Bone marrow (tissue), 2 donors: Measurements from ENCODE around the gene TRPM1.

Experiments
- DNase-seq, 2 donors: peaks; one replicate each; lab custom pipeline; 2025; lab: John Stamatoyannopoulos, UW

TRPM1 gene

DNA sequence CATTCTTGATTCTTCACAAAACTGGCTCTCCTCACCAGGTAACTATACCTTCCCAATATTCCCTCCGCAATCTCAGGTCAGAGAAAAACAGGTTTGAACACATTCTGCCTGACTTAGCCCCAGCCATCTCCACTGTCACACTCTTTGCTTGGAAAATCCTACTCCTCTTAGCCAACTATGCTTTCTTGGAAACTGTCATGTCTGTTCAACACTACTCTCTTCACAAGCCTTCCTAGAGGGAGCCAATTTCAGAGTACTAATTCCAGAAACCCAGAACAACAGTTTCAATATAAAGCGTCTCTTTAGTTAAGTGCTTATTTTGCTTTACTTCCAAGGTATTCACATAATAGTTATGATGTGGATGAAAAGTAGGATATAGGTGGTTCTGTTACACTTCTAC lies 131.8 kb downstream of the TRPM1 start:
- DNase-seq, result no peak

DNA sequence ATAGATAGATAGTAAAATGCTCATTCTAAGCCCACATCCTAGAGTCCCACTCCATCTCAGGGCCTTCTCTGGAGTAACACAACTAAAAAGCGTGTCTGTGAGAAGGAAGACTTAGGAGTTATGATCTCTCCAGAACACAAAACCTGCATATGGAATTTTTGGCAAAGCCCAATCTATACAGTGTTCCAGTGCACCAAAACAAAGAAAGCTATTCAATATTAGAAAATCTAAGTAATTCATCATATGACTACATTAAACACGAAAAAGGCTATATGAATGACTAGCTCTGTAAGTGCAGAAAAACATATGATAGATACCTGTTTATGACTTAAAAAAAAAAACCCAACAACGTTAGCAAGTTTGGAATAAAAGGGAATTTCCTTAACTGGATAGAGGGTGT lies 137.8 kb downstream of the TRPM1 start:
- no peak for DNase-seq

DNA sequence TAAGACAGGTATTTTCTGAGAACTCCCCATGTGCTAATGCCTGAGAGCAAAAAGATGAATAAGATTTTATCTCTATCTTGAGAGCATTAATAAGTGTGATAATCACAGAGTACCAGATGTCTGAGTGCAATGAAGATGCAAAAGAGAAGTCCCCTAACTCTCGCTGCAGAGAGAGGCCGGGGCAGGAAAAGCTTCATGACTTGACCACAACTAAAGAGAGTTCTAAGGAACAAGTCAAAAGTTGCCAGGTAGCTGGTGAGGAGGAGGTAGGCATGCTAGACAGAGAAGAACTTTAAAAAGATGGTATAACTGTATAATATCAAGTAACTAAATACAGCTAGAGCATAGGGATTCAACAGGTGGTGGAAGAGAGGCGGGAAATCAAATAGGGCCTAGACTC lies 138.9 kb downstream of the TRPM1 start:
- no peak for DNase-seq

DNA sequence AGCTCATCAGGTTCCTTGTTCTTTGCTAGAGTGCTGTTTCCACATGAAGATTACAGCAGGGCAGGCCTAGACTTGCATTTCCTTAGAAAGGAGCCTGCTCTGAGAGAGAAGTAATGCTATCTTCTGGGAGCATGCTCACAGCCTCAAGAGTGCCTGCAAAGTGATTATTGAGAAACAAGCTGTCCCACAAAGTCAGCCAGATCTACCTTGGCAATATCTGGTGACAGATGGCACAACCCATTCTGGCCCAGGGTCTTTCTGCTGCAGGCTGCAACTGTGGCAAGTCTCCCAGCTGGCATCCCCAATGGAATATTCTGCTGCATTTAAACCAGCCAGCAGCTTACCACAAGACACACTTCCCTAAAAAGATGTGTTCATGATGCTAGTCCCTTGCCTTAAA lies 139.4 kb downstream of the TRPM1 start:
- no peak for DNase-seq

DNA sequence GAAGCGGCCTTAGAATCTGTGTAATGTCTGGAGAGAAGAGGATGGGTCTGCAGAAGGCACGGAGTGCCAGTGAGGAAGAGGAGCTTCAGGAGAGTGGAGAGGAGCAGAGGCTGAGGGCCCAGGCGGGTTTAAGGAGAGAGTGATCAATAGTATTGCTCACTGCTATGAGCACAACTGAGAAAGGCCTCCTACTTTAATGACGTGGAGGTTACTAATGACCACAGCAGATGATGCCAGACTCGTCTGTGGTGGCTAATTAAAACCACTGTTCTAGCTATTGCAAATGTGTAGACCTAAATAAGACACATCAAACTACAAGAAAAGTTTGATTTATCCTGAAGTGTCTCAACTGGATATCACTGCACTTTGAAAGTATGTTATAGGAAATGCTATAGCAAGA lies 143.3 kb downstream of the TRPM1 start:
- DNase-seq, result no peak

DNA sequence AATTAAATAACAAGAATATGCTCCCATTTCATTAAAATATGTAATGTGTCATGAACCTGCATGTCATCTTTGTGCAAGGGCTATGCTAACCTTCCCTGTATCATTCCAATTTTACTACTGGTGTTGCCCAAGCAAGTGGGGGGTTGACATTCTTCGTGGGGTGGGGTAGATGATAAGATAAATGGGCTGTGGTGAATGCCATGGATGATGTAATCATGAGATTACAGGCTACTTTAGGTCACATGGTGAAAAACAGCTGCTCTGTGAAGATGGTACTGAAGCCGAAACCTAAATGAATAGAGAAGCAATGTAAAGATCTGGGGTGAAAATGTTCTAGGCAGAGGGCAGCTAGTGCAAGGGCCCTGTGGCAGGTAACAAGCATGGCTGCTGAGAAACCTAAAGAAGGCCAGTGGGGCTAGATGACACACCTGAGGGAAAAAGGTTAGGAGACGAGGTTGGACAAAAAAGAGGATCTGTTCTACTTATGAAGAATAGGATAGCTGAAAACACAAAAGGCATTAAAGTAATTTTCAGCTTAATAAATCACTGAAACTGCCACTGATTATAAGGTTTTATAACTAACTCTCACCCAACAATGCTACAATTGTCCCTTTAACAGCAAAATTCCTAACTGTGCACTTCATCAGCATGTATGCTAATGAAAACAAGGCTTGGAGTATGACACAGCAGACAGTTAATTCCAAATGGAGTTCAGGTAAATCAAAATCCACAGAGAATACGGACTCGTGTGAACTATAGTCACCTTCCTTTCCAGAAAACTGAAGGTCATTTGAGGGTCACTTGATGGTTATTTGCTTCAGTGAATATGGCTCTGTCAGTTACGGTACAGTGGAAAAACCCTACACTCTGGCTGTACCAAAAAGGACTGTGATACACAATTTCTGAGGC lies 145.1 kb downstream of the TRPM1 start:
- DNase-seq, result no peak

DNA sequence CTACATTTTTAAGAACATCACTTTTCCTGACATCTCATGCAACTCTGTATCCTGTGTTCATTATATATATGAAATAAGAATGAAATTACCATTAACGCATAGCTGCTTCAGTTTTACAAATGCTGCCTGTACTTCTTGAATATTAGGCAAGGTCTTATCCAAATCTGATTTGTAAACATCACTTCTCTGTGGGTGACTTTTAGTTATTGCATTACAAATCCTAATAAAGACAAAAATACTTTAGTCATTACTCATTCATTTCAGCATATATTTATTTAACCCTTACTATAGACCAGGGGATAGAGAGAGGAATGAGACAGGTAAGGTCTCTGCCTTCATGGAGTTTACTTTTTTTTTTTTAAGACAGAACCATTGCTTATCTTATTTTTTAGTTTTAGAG lies 146.9 kb downstream of the TRPM1 start:
- DNase-seq, result no peak

DNA sequence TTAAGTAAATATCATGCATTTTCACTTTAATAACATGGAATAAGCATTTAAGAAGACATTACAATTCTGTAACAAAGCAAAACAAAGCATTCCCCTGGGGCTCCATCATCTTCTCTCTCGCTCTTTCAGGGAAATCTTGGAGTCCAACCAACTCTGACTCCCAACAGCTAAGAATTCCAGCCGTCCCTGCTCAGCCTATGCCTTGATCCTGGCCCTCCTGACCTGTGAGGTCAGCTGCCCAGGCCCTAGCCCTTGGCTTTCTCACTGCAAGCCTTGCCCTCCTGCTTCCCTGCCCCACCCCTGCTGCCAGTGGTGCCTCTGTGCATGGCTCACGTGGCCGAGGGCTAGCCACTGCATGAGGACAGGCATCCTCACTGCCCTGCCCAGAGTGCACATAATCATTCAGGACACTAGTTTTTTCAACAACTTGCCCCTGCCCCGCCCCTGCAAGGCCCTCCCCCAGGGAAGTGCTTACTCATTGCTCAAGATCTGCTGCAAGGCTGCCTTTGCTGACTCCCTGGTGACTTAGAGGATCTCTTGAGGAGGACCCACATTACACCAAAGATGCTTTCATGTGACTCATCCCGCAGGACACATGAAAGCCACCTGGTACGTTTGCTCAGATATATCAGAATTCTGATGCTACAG lies 147.7 kb downstream of the TRPM1 start:
- peak in 1 of 2 donors; percentile 5 for DNase-seq

DNA sequence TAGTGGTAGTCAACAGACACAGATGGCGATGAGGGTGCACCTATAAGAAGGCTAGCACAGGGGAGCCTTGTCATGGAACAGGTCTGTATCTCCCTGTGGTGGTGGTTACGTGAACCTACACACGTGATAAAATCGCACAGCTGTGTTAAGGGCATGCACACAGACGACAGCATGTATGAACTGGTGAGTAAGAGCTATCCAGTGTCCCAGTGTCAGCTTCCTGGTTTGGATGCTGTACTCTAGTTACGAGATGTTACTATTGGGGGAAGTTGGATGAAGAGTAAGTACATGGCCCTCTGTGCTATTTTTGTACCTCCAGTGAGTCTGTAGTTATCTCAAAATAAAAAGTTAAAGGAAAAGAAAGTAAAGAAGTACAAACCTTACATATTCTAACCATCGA lies 148.3 kb downstream of the TRPM1 start:
- DNase-seq, result no peak
